Osteoblast (primary cell): ENCODE results near the gene TRIOBP. TPM values are rescaled to one million over a fixed set of nuclear protein-coding genes. Genes with fewer than 3 reads are reported as not detected.
A peak's percentile ranks its signal among the peaks of the same experiment; 100 is the strongest.

Experiments used
- DNase-seq: peaks from one replicate; pipeline ENCODE4 v3.0.0; 2011; ENCODE audit warnings: low spot score, mixed read lengths; ENCODE audit not compliant: insufficient read length; ENCODE audit errors: missing footprints
- H2AFZ ChIP-seq: 2 replicates; pipeline ENCODE4 v1.6.0; 2011; ENCODE audit warnings: mild to moderate bottlenecking, low read length
- H3K27ac ChIP-seq: 2 replicates; pipeline ENCODE4 v1.5.1; 2011; ENCODE audit warnings: mild to moderate bottlenecking, low read depth, low read length, moderate library complexity
- H3K27me3 ChIP-seq: 2 replicates; pipeline ENCODE4 v1.6.0; 2012; ENCODE audit warnings: mild to moderate bottlenecking, control low read depth, inconsistent platforms, low read length, moderate library complexity; ENCODE audit not compliant: insufficient read depth
- H3K36me3 ChIP-seq: 2 replicates; pipeline ENCODE4 v1.5.1; 2011; ENCODE audit warnings: mild to moderate bottlenecking, low read length, control low read depth, moderate library complexity; ENCODE audit not compliant: insufficient read depth
- H3K4me1 ChIP-seq: 2 replicates; pipeline ENCODE4 v1.5.1; 2011; ENCODE audit warnings: mild to moderate bottlenecking, low read length, control low read depth, moderate library complexity; ENCODE audit not compliant: insufficient read depth
- H3K4me2 ChIP-seq: 2 replicates; pipeline ENCODE4 v1.6.0; 2011; ENCODE audit warnings: mild to moderate bottlenecking, low read length; ENCODE audit not compliant: insufficient read depth
- H3K4me3 ChIP-seq: fragments of 200-600 bp; sonication (generic); 3 replicates; pipeline ENCODE4 v1.5.1; 2012; ENCODE audit warnings: mild to moderate bottlenecking, low read length, inconsistent platforms; ENCODE audit not compliant: insufficient read depth
- H3K79me2 ChIP-seq: 2 replicates; pipeline ENCODE4 v1.6.0; 2012; ENCODE audit warnings: mild to moderate bottlenecking, low read length, control low read depth, inconsistent platforms; ENCODE audit not compliant: insufficient read depth
- H3K9me3 ChIP-seq: 2 replicates; pipeline ENCODE4 v1.5.1; 2011; ENCODE audit warnings: low read depth, low read length, control low read depth
- H4K20me1 ChIP-seq: 2 replicates; pipeline ENCODE4 v1.6.0; 2012; ENCODE audit warnings: mild to moderate bottlenecking, low read length, control low read depth; ENCODE audit not compliant: insufficient read depth
- total RNA-seq: library from RNA; depleted of rRNA; stranded (reverse); fragments of >200 nt; gene quantifications from 2 replicates; pipeline ENCODE4 v1.2.3, GENCODE V29; 2012
- TF ChIP-seq, protein P1 (sequence below): IDR thresholded peaks from 2 replicates; pipeline ENCODE4 v1.5.1; 2011; ENCODE audit warnings: mild to moderate bottlenecking, low read depth, low read length, moderate library complexity; ENCODE audit errors: extremely low read depth

TRIOBP gene
- total RNA-seq, 1 donor: 162 TPM

DNA sequence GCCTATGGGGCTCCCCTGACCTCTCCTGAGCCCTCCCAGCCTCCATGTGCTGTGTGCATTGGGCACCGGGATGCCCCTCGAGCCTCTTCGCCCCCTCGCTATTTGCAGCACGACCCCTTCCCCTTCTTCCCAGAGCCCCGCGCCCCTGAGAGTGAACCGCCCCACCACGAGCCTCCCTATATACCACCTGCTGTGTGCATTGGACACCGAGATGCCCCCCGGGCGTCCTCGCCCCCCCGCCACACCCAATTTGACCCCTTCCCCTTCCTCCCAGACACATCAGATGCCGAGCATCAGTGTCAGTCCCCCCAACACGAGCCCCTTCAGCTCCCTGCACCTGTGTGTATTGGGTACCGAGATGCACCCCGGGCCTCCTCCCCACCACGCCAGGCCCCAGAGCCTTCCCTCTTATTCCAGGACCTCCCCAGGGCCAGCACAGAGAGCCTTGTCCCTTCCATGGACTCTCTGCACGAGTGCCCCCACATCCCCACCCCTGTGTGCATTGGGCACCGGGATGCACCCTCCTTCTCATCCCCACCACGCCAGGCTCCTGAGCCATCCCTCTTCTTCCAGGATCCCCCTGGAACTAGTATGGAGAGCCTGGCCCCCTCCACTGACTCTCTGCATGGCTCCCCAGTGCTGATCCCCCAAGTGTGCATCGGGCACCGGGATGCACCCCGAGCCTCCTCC lies 28.8 kb downstream of the TRIOBP start:
- Histone ChIP-seq H3K27ac (no peak overlapping the region), H3K79me2 (no peaks in the 10 kb centered on the region), H3K4me1 (peaks cover 5% of the 10 kb centered on the region), H3K36me3 (no peaks in the 10 kb centered on the region), H3K27me3 (no peaks in the 10 kb centered on the region), H4K20me1 (no peaks in the 10 kb centered on the region), H3K4me2 (no peak overlapping the region), H3K9me3 (no peaks in the 10 kb centered on the region), H3K4me3 (no peak overlapping the region), H2AFZ (no peak overlapping the region)
- TF ChIP-seq, protein P1, sequence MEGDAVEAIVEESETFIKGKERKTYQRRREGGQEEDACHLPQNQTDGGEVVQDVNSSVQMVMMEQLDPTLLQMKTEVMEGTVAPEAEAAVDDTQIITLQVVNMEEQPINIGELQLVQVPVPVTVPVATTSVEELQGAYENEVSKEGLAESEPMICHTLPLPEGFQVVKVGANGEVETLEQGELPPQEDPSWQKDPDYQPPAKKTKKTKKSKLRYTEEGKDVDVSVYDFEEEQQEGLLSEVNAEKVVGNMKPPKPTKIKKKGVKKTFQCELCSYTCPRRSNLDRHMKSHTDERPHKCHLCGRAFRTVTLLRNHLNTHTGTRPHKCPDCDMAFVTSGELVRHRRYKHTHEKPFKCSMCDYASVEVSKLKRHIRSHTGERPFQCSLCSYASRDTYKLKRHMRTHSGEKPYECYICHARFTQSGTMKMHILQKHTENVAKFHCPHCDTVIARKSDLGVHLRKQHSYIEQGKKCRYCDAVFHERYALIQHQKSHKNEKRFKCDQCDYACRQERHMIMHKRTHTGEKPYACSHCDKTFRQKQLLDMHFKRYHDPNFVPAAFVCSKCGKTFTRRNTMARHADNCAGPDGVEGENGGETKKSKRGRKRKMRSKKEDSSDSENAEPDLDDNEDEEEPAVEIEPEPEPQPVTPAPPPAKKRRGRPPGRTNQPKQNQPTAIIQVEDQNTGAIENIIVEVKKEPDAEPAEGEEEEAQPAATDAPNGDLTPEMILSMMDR: no peak
- DNase-seq: peak; percentile 59

DNA sequence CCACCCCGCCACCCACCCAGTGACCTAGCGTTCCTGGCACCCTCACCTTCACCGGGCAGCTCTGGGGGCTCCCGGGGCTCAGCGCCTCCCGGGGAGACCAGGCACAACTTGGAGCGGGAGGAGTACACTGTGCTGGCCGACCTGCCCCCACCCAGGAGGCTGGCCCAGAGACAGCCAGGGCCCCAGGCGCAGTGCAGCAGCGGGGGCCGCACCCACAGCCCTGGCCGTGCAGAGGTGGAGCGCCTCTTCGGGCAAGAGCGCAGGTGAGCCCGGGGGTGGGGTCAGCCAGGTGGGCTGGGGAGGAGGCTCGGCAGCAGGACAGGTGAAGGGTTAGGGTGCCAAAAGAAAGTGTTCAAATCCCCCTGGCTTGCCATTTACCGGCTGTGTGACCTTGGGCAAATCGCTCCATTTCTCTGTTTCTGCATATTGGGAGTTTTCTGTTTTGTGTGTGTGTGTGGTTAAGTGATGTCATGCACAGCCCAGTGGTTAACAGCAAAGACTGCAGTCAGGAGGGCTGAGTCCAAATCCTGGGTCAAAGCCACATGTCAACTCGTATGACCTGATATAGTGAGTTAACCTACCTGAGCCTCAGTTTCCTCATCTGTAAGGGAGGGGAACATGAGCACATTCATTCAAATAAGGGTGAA lies 29.5 kb downstream of the TRIOBP start:
- H3K27me3 ChIP-seq: no peaks in the 10 kb centered on the region
- no peak overlapping the region for H3K4me2 ChIP-seq
- no peaks in the 10 kb centered on the region for H3K36me3 ChIP-seq
- H4K20me1 ChIP-seq: no peaks in the 10 kb centered on the region
- H3K4me1 ChIP-seq: peaks cover 5% of the 10 kb centered on the region
- H3K27ac ChIP-seq: no peak overlapping the region
- H3K4me3 ChIP-seq: no peak overlapping the region
- H2AFZ ChIP-seq: no peak overlapping the region
- DNase-seq: peak; percentile 97
- no peaks in the 10 kb centered on the region for H3K79me2 ChIP-seq
- TF ChIP-seq, protein P1: peak; percentile 50
- H3K9me3 ChIP-seq: no peaks in the 10 kb centered on the region

DNA sequence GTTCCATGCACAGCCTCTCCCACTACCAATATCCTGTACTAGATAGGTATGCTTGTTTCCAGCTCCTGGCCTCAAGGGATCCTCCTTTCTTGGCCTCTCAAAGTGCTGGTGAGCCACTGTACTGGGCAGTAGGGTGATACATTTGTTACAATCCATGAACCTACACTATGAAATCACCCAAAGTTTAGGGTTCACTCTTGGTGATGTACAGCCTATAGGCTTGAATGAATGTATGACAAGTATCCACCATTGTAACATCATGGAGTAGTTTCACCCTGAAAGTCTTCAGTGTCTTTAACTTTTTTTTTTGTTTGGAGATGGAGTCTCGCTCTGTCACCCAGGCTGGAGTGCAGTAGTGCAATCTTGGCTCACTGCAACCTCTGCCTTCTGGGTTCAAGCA lies 31.8 kb downstream of the TRIOBP start:
- Histone ChIP-seq H3K4me2 (no peak overlapping the region), H3K79me2 (no peaks in the 10 kb centered on the region), H3K27me3 (no peaks in the 10 kb centered on the region), H2AFZ (peak overlapping the region; percentile 62), H4K20me1 (no peaks in the 10 kb centered on the region), H3K4me1 (peaks cover 5% of the 10 kb centered on the region), H3K4me3 (no peak overlapping the region), H3K9me3 (no peaks in the 10 kb centered on the region), H3K27ac (no peak overlapping the region), H3K36me3 (no peaks in the 10 kb centered on the region)
- DNase-seq: peak; percentile 74
- TF ChIP-seq, protein P1: no peak

DNA sequence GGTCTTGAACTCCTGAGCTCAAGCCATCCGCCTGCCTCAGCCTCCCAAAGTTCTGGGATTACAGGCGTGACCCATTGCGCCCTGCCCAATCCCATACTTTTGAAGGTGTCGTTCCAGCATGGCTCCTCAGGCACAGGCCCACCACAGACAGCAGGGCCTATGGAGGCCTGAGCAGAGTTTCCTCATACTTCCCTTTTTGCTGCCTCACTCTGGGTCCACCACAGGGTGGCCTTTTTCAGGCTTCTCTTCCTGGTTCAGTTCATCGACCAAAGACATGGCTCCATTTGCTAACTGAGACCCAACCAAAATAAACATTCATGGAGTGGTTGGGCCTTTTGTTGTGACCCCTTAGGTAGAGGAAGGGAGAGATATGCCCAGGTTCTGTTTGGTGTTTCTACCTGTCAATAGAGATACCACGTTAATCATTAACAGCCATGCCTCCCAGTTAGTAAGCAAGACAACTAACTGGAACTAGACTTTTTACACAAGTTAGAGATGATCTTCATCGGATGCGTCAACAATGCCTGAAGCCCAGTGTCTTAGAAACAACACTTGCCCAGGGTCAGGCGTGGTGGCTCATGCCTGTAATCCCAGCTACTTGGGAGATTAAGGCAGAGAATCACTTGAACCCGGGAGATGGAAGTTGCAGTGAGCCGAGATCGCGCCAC lies 35.1 kb downstream of the TRIOBP start:
- TF ChIP-seq, protein P1: peak; percentile 13
- no peaks in the 10 kb centered on the region for H4K20me1 ChIP-seq
- H2AFZ ChIP-seq: no peak overlapping the region
- no peaks in the 10 kb centered on the region for H3K36me3 ChIP-seq
- H3K79me2 ChIP-seq: no peaks in the 10 kb centered on the region
- H3K9me3 ChIP-seq: no peaks in the 10 kb centered on the region
- no peak for DNase-seq
- H3K4me2 ChIP-seq: no peak overlapping the region
- no peak overlapping the region for H3K27ac ChIP-seq
- H3K4me3 ChIP-seq: no peak overlapping the region
- H3K27me3 ChIP-seq: no peaks in the 10 kb centered on the region
- H3K4me1 ChIP-seq: peaks cover 5% of the 10 kb centered on the region
